ENCODE measurements around the gene RIPK4.

DNA sequence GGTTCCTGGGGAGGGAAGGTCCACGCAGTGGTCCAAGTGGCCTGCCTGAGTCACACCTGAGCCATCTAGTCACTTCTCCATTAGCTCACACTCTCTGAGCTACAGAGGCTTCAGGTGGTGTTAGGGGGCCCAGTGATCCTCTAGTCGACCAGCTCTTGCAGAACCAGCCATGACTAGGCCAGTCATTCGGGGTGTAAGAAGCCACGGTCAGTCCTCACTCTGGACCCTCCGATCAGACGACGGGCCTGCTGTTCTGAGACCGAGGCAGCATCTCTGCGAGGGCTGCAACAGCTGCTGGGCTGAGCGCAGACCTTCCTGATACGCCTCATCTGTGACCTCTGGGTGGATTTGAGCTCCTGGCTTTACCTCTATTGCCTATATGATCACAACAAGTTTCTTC, 68.8 kb downstream of the RIPK4 start:
- TF ChIP-seq EZH2phosphoT487 (IDR thresholded peaks at IDR 0.05; ENCODE audit: insufficient read depth, low read depth) (no peak), EZH2 (IDR thresholded peaks at IDR 0.05; ENCODE audit: insufficient read depth, poor library complexity, severe bottlenecking) (no peak)
